WTC11 (cell line): Measurements from ENCODE around the gene MGMT. TPM values are rescaled to one million over a fixed set of nuclear protein-coding genes. Genes with fewer than 3 reads are reported as not detected.
A peak's percentile ranks its signal among the peaks of the same experiment; 100 is the strongest.

Source experiments
- ATAC-seq: fragments of 200-7000 bp; cut with Tn5 transposase; 2 replicates; pipeline ENCODE4 v1.10.0; 2021; ENCODE audit warnings: mild to moderate bottlenecking, moderate library complexity
- CTCF ChIA-PET: fragments of 300-600 bp; sonication (Branson Sonifier 250); formaldehyde crosslinking; loops from one replicate; lab custom pipeline; 2021; ENCODE audit warnings: antibody characterized with exemption; lab: Charles Lee
- POLR2A ChIA-PET: fragments of 350-600 bp; sonication (Branson Sonifier 250); formaldehyde crosslinking; loops from one replicate; lab custom pipeline; 2021; ENCODE audit warnings: antibody characterized with exemption; lab: Charles Lee
- DNase-seq: peaks from one replicate; pipeline ENCODE4 v3.0.0; 2021; ENCODE audit warnings: low spot score
- H3K27ac Mint-ChIP-seq: 2 replicates; pipeline ENCODE4 v1.8.0; 2021; ENCODE audit warnings: mixed read lengths
- H3K27me3 Mint-ChIP-seq: 2 replicates; pipeline ENCODE4 v1.8.0; 2021; ENCODE audit warnings: low read depth, mild to moderate bottlenecking, moderate library complexity, mixed read lengths
- H3K36me3 Mint-ChIP-seq: 2 replicates; pipeline ENCODE4 v1.8.0; 2021; ENCODE audit warnings: mixed read lengths
- H3K4me1 Mint-ChIP-seq: 2 replicates; pipeline ENCODE4 v1.8.0; 2022; ENCODE audit warnings: mixed read lengths
- H3K4me3 Mint-ChIP-seq: 2 replicates; pipeline ENCODE4 v1.8.0; 2021; ENCODE audit warnings: mild to moderate bottlenecking, moderate library complexity, mixed read lengths
- H3K9me3 Mint-ChIP-seq: 2 replicates; pipeline ENCODE4 v1.8.0; 2021; ENCODE audit warnings: mixed read lengths
- CTCF ChIP-seq: fragments of 200-600 bp; IDR thresholded peaks from 2 replicates; pipeline ENCODE4 v1.8.0; 2022; ENCODE audit warnings: antibody characterized with exemption
- E2F5 ChIP-seq: sonication (generic); formaldehyde crosslinking; IDR thresholded peaks from 2 replicates; pipeline ENCODE4 v1.8.1; 2022; ENCODE audit warnings: mild to moderate bottlenecking, moderate library complexity, missing genetic modification reagents
- FOXP1 ChIP-seq: sonication (generic); formaldehyde crosslinking; IDR thresholded peaks from 2 replicates; pipeline ENCODE4 v1.8.0; 2022; ENCODE audit warnings: missing genetic modification reagents, mild to moderate bottlenecking, moderate library complexity, borderline replicate concordance
- FOXP4 ChIP-seq: sonication (generic); formaldehyde crosslinking; IDR thresholded peaks from 2 replicates; pipeline ENCODE4 v1.8.0; 2022; ENCODE audit warnings: mild to moderate bottlenecking, missing genetic modification reagents
- GTF2I ChIP-seq: fragments of 250-450 bp; sonication (Bioruptor Pico); conservative IDR thresholded peaks from 2 replicates; pipeline ENCODE4 v1.4.0; 2021; ENCODE audit warnings: mild to moderate bottlenecking
- HMGXB4 ChIP-seq: sonication (generic); formaldehyde crosslinking; IDR thresholded peaks from 2 replicates; pipeline ENCODE4 v1.8.1; 2023; ENCODE audit warnings: mild to moderate bottlenecking, moderate library complexity, missing genetic modification reagents
- NR3C1 ChIP-seq: sonication (generic); formaldehyde crosslinking; conservative IDR thresholded peaks from 2 replicates; pipeline ENCODE4 v1.8.1; 2023; ENCODE audit warnings: low read depth, mild to moderate bottlenecking, missing genetic modification reagents
- PRDM15 ChIP-seq: sonication (generic); formaldehyde crosslinking; IDR thresholded peaks from 2 replicates; pipeline ENCODE4 v1.8.0; 2022; ENCODE audit warnings: missing genetic modification reagents
- PRRX2 ChIP-seq: fragments of 250-450 bp; sonication (Bioruptor Pico); IDR thresholded peaks from 2 replicates; pipeline ENCODE4 v1.8.0; 2021; ENCODE audit warnings: mild to moderate bottlenecking
- RORB ChIP-seq: fragments of 250-450 bp; sonication (Bioruptor Pico); IDR thresholded peaks from 2 replicates; pipeline ENCODE4 v1.9.0; 2021; ENCODE audit warnings: mild to moderate bottlenecking
- TEAD4 ChIP-seq: sonication (generic); formaldehyde crosslinking; IDR thresholded peaks from 2 replicates; pipeline ENCODE4 v1.8.0; 2022; ENCODE audit warnings: mild to moderate bottlenecking, missing genetic modification reagents
- ZNF317 ChIP-seq: sonication (generic); formaldehyde crosslinking; IDR thresholded peaks from 2 replicates; pipeline ENCODE4 v1.8.1; 2023; ENCODE audit warnings: low read depth, mild to moderate bottlenecking, moderate library complexity, missing genetic modification reagents, borderline replicate concordance
- total RNA-seq: library from RNA; stranded (reverse); gene quantifications from 3 replicates; pipeline ENCODE4 v1.2.3, GENCODE V29; 2021
- TF ChIP-seq, protein P1 (sequence below): sonication (generic); formaldehyde crosslinking; IDR thresholded peaks from 2 replicates; pipeline ENCODE4 v1.8.0; 2022; ENCODE audit warnings: mild to moderate bottlenecking, missing genetic modification reagents

MGMT gene
- total RNA-seq, 1 experiment from 2014 or later = 11.8 TPM

- TF ChIP-seq FOXP4 (CRISPR knock-in tag) (no peak), RORB (CRISPR knock-in tag) (no peak), FOXP1 (CRISPR knock-in tag) (no peak), TEAD4 (CRISPR knock-in tag) (no peak), GTF2I (CRISPR knock-in tag) (no peak), PRRX2 (no peak), HMGXB4 (no peak)
- TF ChIP-seq, protein P1, sequence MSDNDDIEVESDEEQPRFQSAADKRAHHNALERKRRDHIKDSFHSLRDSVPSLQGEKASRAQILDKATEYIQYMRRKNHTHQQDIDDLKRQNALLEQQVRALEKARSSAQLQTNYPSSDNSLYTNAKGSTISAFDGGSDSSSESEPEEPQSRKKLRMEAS (CRISPR knock-in tag) = no peak
These were observed 116.8 kb downstream of the MGMT start (continued) for GRCh38 chr10:129583831-129584230.

- H3K27ac Mint-ChIP-seq = no peak overlapping the region
- peak; percentile 98 for TF ChIP-seq ZNF317 (CRISPR knock-in tag)
- no peak for TF ChIP-seq NR3C1 (CRISPR knock-in tag)
- TF ChIP-seq CTCF = no peak
- ATAC-seq (no peak), DNase-seq (no peak)
- peaks cover 21% of the 10 kb centered on the region for H3K4me1 Mint-ChIP-seq
- H3K27me3 Mint-ChIP-seq = peaks cover 7% of the 10 kb centered on the region; the same call in 1 of the 2 replicates
- ChIA-PET POLR2A (no interaction called here), CTCF (no interaction called here)
- H3K36me3 Mint-ChIP-seq = peaks cover 39% of the 10 kb centered on the region
- peaks cover 51% of the 10 kb centered on the region for H3K9me3 Mint-ChIP-seq
- H3K4me3 Mint-ChIP-seq = no peak overlapping the region
These were observed 119.9 kb downstream of the MGMT start for GRCh38 chr10:129586898-129587443.

- ChIA-PET POLR2A (no interaction called here), CTCF (no interaction called here)
- H3K4me3 Mint-ChIP-seq = no peak overlapping the region
- DNase-seq (no peak), ATAC-seq (no peak)
- H3K4me1 Mint-ChIP-seq = peaks cover 16% of the 10 kb centered on the region
- no peak overlapping the region for H3K27ac Mint-ChIP-seq
- H3K9me3 Mint-ChIP-seq = peaks cover 45% of the 10 kb centered on the region
- H3K36me3 Mint-ChIP-seq = peaks cover 39% of the 10 kb centered on the region
- H3K27me3 Mint-ChIP-seq = peaks cover 7% of the 10 kb centered on the region; the same call in 1 of the 2 replicates
- no peak for TF ChIP-seq E2F5 (CRISPR knock-in tag)
- TF ChIP-seq PRDM15 (CRISPR knock-in tag) = no peak
These were observed 122.5 kb downstream of the MGMT start for GRCh38 chr10:129589546-129589945.
